ENCODE measurements around the gene QARS1.

- TF ChIP-seq EZH2 (IDR thresholded peaks at IDR 0.05; ENCODE audit: borderline replicate concordance, low read depth, low read length, poor library complexity, severe bottlenecking): no peak
- no peak for TF ChIP-seq CTCF (conservative IDR thresholded peaks at IDR 0.05; ENCODE audit: low read depth, low read length)
These were observed 26.5 kb upstream of the QARS1 start for GRCh38 chr3:49131040-49131439.

Data from A673 (cell line).